GM12873 (cell line): ENCODE data around the gene KRT2.

ENCODE experiments used
- CTCF ChIP-seq: IDR thresholded peaks from 2 replicates; pipeline ENCODE4 v1.5.1; 2012; ENCODE audit warnings: low read depth, mild to moderate bottlenecking, moderate library complexity, low read length, control low read depth; ENCODE audit not compliant: insufficient read depth; ENCODE audit errors: missing control alignments

KRT2 gene

GRCh38 chr12:52631676-52632459 lies 20.1 kb downstream of the KRT2 start:
- TF ChIP-seq CTCF, result no peak

- TF ChIP-seq CTCF, result no peak
Measured at GRCh38 chr12:52631264-52631663, 20.7 kb downstream of the KRT2 start.

GRCh38 chr12:52630599-52631200 lies 21.3 kb downstream of the KRT2 start:
- TF ChIP-seq CTCF, result no peak

- no peak for TF ChIP-seq CTCF
Measured at GRCh38 chr12:52630008-52630500, 22.0 kb downstream of the KRT2 start.

GRCh38 chr12:52629281-52630007 lies 22.6 kb downstream of the KRT2 start:
- no peak for TF ChIP-seq CTCF

- TF ChIP-seq CTCF, result no peak
Measured at GRCh38 chr12:52628841-52629240, 23.2 kb downstream of the KRT2 start.

- no peak for TF ChIP-seq CTCF
Measured at GRCh38 chr12:52628111-52628507, 23.9 kb downstream of the KRT2 start.
